ENCODE data around the gene TECPR2.
"Not testable (repeated sequence)": the region's sequence is repeated elsewhere in the genome, so short reads cannot be mapped to it uniquely, and the experiment has no call there.

The TECPR2 gene

GRCh38 chr14:102539544-102540314 lies 177.0 kb downstream of the TECPR2 start:
- peak; percentile 75 for DNase-seq

GRCh38 chr14:102540315-102541028 lies 177.7 kb downstream of the TECPR2 start:
- DNase-seq, result peak; percentile 77

GRCh38 chr14:102541029-102541491 lies 178.3 kb downstream of the TECPR2 start:
- DNase-seq, result not testable (repeated sequence)

DNA sequence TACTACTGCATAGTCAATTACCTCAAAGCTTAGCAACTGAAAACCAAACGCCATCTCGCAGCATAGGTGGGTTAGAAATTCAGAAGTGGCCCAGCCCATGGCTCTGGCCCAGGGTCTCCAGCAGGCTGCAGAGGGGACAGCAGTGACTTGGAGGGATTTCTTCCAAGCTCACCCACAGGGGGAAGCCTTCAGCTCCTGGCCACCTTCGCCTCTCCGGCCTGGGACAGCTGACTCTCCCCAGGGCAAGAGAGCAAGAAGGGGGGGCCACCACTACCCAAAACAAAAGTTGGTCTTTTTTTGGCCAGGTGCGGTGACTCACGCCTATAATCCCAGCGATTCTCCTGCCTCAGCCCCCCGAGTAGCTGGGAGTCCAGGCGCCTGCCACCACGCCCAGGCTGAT lies 179.0 kb downstream of the TECPR2 start:
- DNase-seq, result no peak

- DNase-seq, result no peak
Observed at GRCh38 chr14:102544046-102544746, 181.5 kb downstream of the TECPR2 start.

DNA sequence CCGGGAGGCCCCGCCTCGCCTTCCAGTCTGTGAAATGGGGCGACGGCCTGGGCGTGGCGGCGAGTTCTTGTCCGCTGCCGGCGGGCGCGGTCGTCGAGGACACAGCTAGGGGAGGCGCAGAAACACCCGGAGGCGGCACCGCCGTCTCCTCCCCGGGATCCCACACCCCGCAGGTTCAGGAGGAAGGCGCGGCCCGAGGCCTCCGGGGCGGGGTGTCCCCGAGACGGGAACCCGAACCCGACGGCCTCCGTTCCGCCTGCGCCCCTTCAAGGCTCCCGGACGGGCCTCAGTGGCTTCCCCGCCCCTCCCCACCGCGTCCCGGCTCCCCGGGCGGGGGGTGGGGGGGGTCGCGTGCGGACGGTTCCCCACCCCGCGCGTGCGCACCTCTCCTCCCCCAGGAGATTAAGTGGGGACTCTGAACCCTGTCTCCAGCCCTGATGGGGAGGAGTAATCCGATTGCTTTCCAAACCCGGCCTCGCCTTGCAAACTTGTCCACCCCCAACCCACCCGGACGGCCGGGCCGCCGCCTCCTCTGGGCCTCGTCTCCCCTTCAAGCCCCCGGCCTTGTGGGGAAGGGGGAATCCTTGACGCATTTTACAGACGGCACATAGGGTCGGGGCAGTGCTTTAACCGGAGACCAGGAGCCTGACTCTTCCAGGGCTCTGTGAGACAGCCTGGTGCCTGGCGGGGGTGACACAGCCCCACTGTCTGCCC lies 182.2 kb downstream of the TECPR2 start:
- no peak for DNase-seq

GRCh38 chr14:102545461-102546265 lies 182.9 kb downstream of the TECPR2 start:
- no peak for DNase-seq

DNA sequence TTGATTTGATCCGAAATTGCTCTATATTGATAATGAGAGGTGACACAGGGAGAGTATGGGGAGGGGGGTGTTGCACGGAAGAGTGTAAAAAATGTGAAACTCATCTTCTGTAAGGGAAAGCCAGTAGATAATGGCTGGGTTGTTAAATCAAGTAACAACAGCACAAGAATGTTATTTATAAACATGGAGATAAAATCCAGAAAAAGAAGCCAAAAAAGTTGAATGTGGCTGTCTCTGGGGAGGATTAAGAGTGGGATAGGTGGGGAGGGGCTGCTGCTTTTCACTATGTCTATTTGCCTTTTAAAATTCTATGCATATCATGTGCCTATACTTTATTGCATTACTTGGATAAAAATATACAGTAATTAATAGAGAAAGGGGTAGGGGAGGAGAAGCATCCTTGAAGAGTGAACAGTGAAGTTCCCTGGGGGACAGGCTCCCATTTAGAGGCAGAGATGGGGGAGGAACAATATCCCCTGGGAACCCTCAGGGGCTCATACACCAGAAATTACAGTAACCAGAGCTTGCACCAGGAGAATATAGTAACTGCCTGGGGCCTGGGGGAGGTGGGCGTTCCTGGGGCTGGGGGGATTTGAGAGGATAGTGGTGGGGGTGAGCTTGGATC lies 186.0 kb downstream of the TECPR2 start:
- no peak for DNase-seq

GRCh38 chr14:102550927-102551401 lies 188.2 kb downstream of the TECPR2 start:
- not testable (repeated sequence) for DNase-seq
